ENCODE results near the gene E2F1. TPM values are rescaled to one million over a fixed set of nuclear protein-coding genes. Genes with fewer than 3 reads are reported as not detected.

E2F1 gene
- total and polyA plus RNA-seq, 2 donors (not counting 3 experiments of a cell fraction or from before 2014, with no cell fraction given), result 20.7 to 29.6 TPM

GRCh38 chr20:33630507-33630906 lies 55.7 kb downstream of the E2F1 start:
- H3K27ac ChIP-seq (ENCODE audit: insufficient read depth, low read depth, low read length), result no peak overlapping the region
- no peaks in the 10 kb centered on the region for H4K20me1 ChIP-seq (replicated peaks; ENCODE audit: control insufficient read depth, extremely low read depth, insufficient read depth, low read length)
- no peak overlapping the region for H3K9ac ChIP-seq (replicated peaks; ENCODE audit: extremely low read depth, insufficient read depth, low read length)
- TF ChIP-seq POLR2AphosphoS5 (IDR thresholded peaks at IDR 0.05; ENCODE audit: insufficient read depth, low read depth, low read length), result no peak
- TF ChIP-seq FOS (IDR thresholded peaks at IDR 0.05; ENCODE audit: borderline replicate concordance, insufficient read depth, low read length), result no peak
- TF ChIP-seq CTCF (IDR thresholded peaks at IDR 0.05; ENCODE audit: extremely low read depth in 1 of 2, insufficient read depth in 1 of 2, low read depth in 1 of 2, low read length in 2 of 2), result no peak
- no peak for TF ChIP-seq GATA2 (IDR thresholded peaks at IDR 0.05; ENCODE audit: insufficient read depth, insufficient read length, low read depth, low read length)
- TF ChIP-seq MYC (IDR thresholded peaks at IDR 0.05; ENCODE audit: low read depth, low read length), result no peak
- TF ChIP-seq JUN (IDR thresholded peaks at IDR 0.05; ENCODE audit: borderline replicate concordance, insufficient read depth, insufficient read length, low read depth), result no peak
- no peak for TF ChIP-seq EZH2 (IDR thresholded peaks at IDR 0.05; ENCODE audit: borderline replicate concordance, low read depth, low read length, severe bottlenecking)
- no peak for TF ChIP-seq MAX (IDR thresholded peaks at IDR 0.05; ENCODE audit: insufficient read depth, insufficient read length)
- no peak for TF ChIP-seq POLR2A (IDR thresholded peaks at IDR 0.05; ENCODE audit: low read depth, low read length)
- no peak overlapping the region for H2AFZ ChIP-seq (ENCODE audit: low read depth, low read length)
- intact Hi-C loops (cut with micrococcal nuclease) (no loop called here), dilution Hi-C loops (cut with MboI; ENCODE audit: extremely low pct_ligation_motif_present, low sequenced_read_pairs) (no loop called here)
- H3K27me3 ChIP-seq (ENCODE audit: control insufficient read depth in 2 of 2, insufficient read depth in 2 of 2, low read length in 2 of 2), result no peaks in the 10 kb centered on the region
- no peaks in the 10 kb centered on the region for H3K4me1 ChIP-seq (ENCODE audit: control insufficient read depth, extremely low read depth, insufficient read depth, low read length)
- no peaks in the 10 kb centered on the region for H3K79me2 ChIP-seq (ENCODE audit: control insufficient read depth, insufficient read depth, low read length)
- no peak overlapping the region for H3K4me3 ChIP-seq (replicated peaks in 1 of 3; ENCODE audit: insufficient read depth in 1 of 3, low read depth in 1 of 3, low read length in 3 of 3)
- no peak overlapping the region for H3K4me2 ChIP-seq (ENCODE audit: insufficient read depth, low read length)
- no peaks in the 10 kb centered on the region for H3K9me3 ChIP-seq (replicated peaks; ENCODE audit: control insufficient read depth, insufficient read depth, low read length)
- CTCF ChIA-PET, result no interaction called here
- H3K36me3 ChIP-seq (ENCODE audit: control insufficient read depth in 2 of 2, extremely low read depth in 1 of 2, insufficient read depth in 2 of 2, low read length in 2 of 2), result peaks cover 0 to 6% of the 10 kb centered on the region in 2 experiments
- DNase-seq (ENCODE audit: low read depth, low spot score), result no peak
- POLR2A ChIA-PET, result no interaction called here
- H3K9me1 ChIP-seq (replicated peaks; ENCODE audit: control insufficient read depth, extremely low read depth, insufficient read depth, low read length), result no peaks in the 10 kb centered on the region
- no peak for FAIRE-seq
- no TSS peak for BruUV-seq (replicated peaks)
